Esophagus (tissue), 2 donors: Measurements from ENCODE around the gene GFPT2. TPM values are rescaled to one million over a fixed set of nuclear protein-coding genes. Genes with fewer than 3 reads are reported as not detected.

Experiments used
- H3K27ac ChIP-seq, 2 donors: one replicate each; pipeline ENCODE4 v1.5.1; 2013; ENCODE audit warnings: low read depth in 2 of 2, mild to moderate bottlenecking in 2 of 2, inconsistent platforms in 1 of 2, low read length in 1 of 2, moderate library complexity in 1 of 2
- H3K27me3 ChIP-seq, 2 donors: one replicate each; pipeline ENCODE4 v1.6.1; 2013; ENCODE audit warnings: low read length in 2 of 2, control low read depth in 1 of 2, mild to moderate bottlenecking in 1 of 2; ENCODE audit not compliant: insufficient read depth in 2 of 2, control insufficient read depth in 1 of 2
- H3K36me3 ChIP-seq, 2 donors: one replicate each; pipeline ENCODE4 v1.6.1; 2013; ENCODE audit warnings: low read length in 1 of 2; ENCODE audit not compliant: control insufficient read depth in 2 of 2, insufficient read depth in 2 of 2
- H3K4me1 ChIP-seq, 2 donors: one replicate each; pipeline ENCODE4 v1.6.1; 2013; ENCODE audit warnings: low read length in 1 of 2; ENCODE audit not compliant: control insufficient read depth in 2 of 2, insufficient read depth in 2 of 2
- H3K4me3 ChIP-seq, 2 donors: one replicate each; pipeline ENCODE4 v1.5.1; 2013; ENCODE audit warnings: low read length in 2 of 2, mild to moderate bottlenecking in 2 of 2, low read depth in 1 of 2, moderate library complexity in 1 of 2
- H3K9me3 ChIP-seq, 2 donors: one replicate each; pipeline ENCODE4 v1.6.1; 2013; ENCODE audit warnings: mild to moderate bottlenecking in 2 of 2, low read depth in 1 of 2, low read length in 1 of 2, moderate library complexity in 1 of 2; ENCODE audit not compliant: control insufficient read depth in 2 of 2, insufficient read depth in 1 of 2
- WGBS, 2 donors: extraction: QIAGEN DNeasy Blood & Tissue Kit; methylation state at CpG; one replicate each; pipeline ENCODE4 v1.1.7; 2013; 5-methylcytosine and 5-hydroxymethylcytosine counted together
- polyA plus RNA-seq, 2 donors: library from polyadenylated mRNA; stranded (reverse); fragments of 200-250 nt; gene quantifications; one replicate each; pipeline ENCODE4 v1.2.3, GENCODE V29; 2013
- donor health status: healthy with polysubstance abuse.
- donor health status: Bipolar disorder and iron deficiency.

The GFPT2 gene
- polyA plus RNA-seq, 2 donors: 0.73 to 1.9 TPM

DNA sequence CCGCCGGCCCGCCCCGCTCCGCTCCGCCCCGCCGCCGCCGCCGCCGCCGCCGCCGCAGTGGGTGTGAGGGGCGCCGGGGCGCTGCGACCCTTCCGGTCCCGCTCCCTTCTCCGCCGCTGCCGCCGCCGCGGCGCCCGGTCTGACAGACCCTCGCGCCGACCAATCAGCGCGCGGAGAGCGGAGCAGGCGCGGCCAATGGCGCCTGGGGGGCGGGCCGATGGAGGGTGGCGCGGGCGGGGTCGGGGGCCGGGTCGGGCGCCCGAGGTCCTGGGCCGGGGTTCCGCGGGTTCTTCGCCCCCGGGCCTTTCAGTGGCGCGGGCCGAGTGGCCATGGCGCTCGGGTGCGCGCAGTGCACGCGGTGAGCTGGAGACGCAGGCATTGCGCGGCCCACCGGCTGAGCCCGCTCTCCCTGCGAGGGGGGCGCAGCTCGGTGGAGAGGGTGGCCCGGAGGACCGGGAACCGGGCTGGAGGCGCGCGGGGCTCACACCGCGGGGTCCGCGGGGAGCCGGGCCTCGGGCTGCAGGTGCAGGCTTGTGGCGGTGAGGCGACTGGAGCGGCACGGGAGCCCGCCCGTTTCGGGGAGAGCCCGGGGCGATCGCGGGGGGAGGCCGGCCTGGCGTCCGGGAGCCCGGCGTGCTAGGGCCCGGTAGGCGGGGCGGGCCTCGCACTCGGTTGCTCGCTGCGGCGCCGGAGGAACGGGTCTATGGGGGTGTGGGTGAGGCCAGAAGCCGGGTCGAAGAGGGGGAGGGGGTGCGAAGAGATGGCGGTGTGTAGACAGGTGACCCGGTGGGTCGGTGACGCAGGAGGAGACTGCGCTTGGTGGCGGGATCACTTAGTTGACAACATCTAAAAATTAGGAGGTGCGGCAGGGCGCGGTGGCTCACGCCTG is 60.9 kb downstream of the GFPT2 start, which contains the start of gene MAPK9:
Gene MAPK9, minus strand, starts transcription at position 141 of the 889 bp plus-strand sequence. CDS start 11,522 bp downstream, outside the sequence.
- WGBS, 2 donors: 0 to 1% methylated on average over 106 to 122 of the region's 122 CpGs
- H3K9me3 ChIP-seq: no peaks in the 10 kb centered on the region
- no peaks in the 10 kb centered on the region for H3K27me3 ChIP-seq
- peaks cover 4 to 6% of the 10 kb centered on the region in 2 donors for H3K4me1 ChIP-seq
- peak within 1 kb of the TSS; percentile 65 to 94 for H3K4me3 ChIP-seq
- no peaks in the 10 kb centered on the region for H3K36me3 ChIP-seq
- H3K27ac ChIP-seq: peak within 1 kb of the TSS; percentile 69 to 95

DNA sequence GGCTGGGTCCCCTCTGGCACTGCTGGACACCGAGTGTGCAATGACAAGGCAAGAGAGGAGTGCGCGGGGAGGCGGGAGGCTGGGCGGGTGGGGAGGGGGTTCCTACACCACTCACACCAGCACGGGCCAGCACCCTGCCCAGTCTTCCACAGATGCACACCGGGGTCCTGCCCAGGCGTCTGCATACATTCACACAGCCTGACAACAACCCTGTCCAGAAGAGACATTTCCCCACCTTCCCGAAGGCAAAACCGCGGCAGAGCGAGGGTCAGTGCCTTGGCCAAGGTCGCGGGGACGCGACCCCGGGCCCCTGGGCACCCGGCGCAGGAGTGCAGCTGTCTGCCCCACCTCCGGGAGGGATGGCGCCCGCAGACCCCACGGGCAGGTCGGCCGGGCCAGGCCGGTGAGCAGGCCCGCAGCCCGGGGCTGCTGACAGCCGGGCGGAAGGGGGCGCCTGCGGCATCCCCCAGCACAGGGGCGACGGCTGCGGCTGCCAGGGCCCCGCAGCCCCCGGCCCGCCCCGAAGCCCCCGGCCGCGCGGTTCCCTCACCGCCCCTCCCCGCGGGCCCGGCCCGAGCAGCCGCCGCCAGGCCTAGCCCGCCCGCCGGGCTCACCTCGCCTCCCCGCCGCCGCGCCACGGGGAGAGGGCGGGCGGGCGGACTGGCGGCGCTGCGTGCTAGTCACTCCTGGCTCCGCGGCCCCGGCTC is 61.7 kb downstream of the GFPT2 start:
- Histone ChIP-seq H3K27ac (peak overlapping the region; percentile 67 to 69), H3K27me3 (no peaks in the 10 kb centered on the region), H3K4me1 (peaks cover 4 to 6% of the 10 kb centered on the region in 2 donors), H3K4me3 (peak overlapping the region; percentile 65 to 94), H3K36me3 (no peaks in the 10 kb centered on the region), H3K9me3 (no peaks in the 10 kb centered on the region)
- WGBS, 2 donors: 1% methylated on average over 37 to 68 of the region's 68 CpGs

DNA sequence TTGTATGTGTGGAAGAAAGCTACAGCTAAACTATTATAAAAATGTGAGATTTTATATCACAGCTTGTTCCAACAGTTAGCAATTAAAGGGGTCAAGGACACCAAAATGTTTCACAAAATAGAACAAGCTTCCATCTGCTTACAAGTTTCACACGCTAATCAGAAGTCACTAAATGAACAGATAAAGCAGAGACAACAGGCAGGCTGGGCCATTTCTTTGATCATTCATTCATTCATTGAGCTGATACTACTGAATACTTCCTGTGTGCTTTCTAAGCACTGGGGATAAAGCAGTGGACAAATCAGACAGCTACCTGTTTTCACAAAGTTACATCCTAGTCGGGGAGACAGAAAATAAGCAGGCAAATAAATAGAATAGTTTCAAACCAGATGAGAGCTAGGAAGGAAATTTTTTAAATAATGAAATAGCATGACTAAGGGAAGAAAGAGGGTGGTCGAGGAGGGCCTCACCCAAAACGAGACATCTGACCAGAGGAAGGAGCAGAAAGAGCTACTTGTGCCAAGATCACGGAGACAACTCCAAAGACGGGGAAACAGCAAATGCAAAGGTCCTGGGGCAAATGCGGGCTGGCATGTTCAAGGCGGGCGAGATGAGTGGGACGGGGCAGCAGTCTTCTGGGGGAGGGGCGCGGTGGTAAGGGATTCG is 62.4 kb downstream of the GFPT2 start:
- Histone ChIP-seq H3K4me3 (peak overlapping the region in 1 of 2 donors; percentile 94), H3K27ac (no peak overlapping the region)

GRCh38 chr5:180289966-180290365 is 63.2 kb downstream of the GFPT2 start:
- Histone ChIP-seq H3K9me3 (no peaks in the 10 kb centered on the region), H3K27me3 (no peaks in the 10 kb centered on the region), H3K27ac (no peak overlapping the region), H3K4me3 (no peak overlapping the region), H3K4me1 (peaks cover 0 to 4% of the 10 kb centered on the region in 2 donors), H3K36me3 (no peaks in the 10 kb centered on the region)
- 79 to 87% methylated on average over 5 of the region's 5 CpGs for WGBS, 2 donors

More for the DNA sequence above, 62.4 kb downstream of the GFPT2 start:
- WGBS, 2 donors: 17 to 21% methylated on average over 13 of the region's 13 CpGs
- Histone ChIP-seq H3K27me3 (no peaks in the 10 kb centered on the region), H3K9me3 (no peaks in the 10 kb centered on the region), H3K4me1 (peaks cover 2 to 4% of the 10 kb centered on the region in 2 donors), H3K36me3 (no peaks in the 10 kb centered on the region)

- WGBS, 2 donors: 31 to 48% methylated on average over 3 of the region's 3 CpGs
- Histone ChIP-seq H3K4me3 (no peak overlapping the region), H3K4me1 (peaks cover 0 to 4% of the 10 kb centered on the region in 2 donors), H3K27me3 (no peaks in the 10 kb centered on the region), H3K36me3 (no peaks in the 10 kb centered on the region), H3K27ac (no peak overlapping the region), H3K9me3 (no peaks in the 10 kb centered on the region)
Observed at GRCh38 chr5:180289433-180289832, 63.7 kb downstream of the GFPT2 start.

GRCh38 chr5:180287868-180288267 is 65.3 kb downstream of the GFPT2 start:
- no peaks in the 10 kb centered on the region for H3K27me3 ChIP-seq
- no peak overlapping the region for H3K4me3 ChIP-seq
- no peaks in the 10 kb centered on the region for H3K4me1 ChIP-seq
- H3K36me3 ChIP-seq: peaks cover 0 to 2% of the 10 kb centered on the region in 2 donors
- WGBS, 2 donors: 73 to 89% methylated on average over 7 of the region's 7 CpGs
- H3K9me3 ChIP-seq: no peaks in the 10 kb centered on the region
- no peak overlapping the region for H3K27ac ChIP-seq

DNA sequence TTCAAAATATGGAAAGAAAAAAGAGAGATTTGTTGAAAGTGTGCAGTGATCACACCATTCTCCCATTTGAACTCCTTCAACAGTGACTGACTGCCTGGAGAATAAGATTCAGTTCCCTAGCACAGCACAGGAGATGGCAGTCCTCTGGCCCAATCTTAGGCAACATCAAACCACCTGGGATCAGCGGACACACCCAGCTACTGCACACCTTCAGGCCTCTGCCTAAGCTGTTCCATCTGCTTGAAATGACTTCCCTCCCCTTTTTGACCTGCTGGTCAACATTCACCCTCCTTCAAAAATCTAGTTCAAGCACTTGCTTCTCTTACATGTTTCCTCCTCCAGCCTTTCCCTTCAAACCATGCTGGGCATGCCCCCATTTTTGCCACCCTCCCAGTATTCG is 65.7 kb downstream of the GFPT2 start:
- Histone ChIP-seq H3K27me3 (no peaks in the 10 kb centered on the region), H3K27ac (no peak overlapping the region), H3K9me3 (no peaks in the 10 kb centered on the region), H3K36me3 (peaks cover 0 to 5% of the 10 kb centered on the region in 2 donors), H3K4me3 (no peak overlapping the region), H3K4me1 (no peaks in the 10 kb centered on the region)
- 84 to 96% methylated on average over 2 of the region's 2 CpGs for WGBS, 2 donors

DNA sequence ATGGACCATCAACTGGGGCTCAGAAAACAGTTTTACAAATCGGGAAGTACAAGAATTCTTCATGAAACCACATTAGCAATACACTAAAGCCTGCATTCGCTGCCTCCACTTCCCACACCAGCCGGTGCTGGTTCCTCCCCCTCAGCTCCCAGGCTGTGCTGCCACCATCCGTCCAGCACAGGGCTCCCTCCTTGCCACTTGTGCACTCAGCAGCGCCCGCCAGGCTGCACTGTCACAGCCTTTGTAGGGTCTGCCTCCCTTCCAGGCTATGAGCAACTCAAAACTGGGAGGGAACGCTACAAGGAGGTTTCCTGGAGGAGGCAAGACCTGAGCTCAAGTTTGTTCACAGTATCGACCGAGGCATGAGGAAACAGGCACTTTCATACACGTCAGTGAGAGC is 69.0 kb downstream of the GFPT2 start:
- Histone ChIP-seq H3K36me3 (peaks cover 4 to 12% of the 10 kb centered on the region in 2 donors), H3K27me3 (no peaks in the 10 kb centered on the region), H3K4me3 (no peak overlapping the region), H3K9me3 (peaks cover 0 to under 1% of the 10 kb centered on the region in 2 donors), H3K27ac (no peak overlapping the region), H3K4me1 (no peaks in the 10 kb centered on the region)
- WGBS, 2 donors: 77 to 86% methylated on average over 10 of the region's 10 CpGs

GRCh38 chr5:180283026-180283615 is 70.0 kb downstream of the GFPT2 start:
- peaks cover 4 to 12% of the 10 kb centered on the region in 2 donors for H3K36me3 ChIP-seq
- H3K4me1 ChIP-seq: no peaks in the 10 kb centered on the region
- H3K27ac ChIP-seq: no peak overlapping the region
- no peak overlapping the region for H3K4me3 ChIP-seq
- 75 to 83% methylated on average over 10 of the region's 10 CpGs for WGBS, 2 donors
- H3K27me3 ChIP-seq: no peaks in the 10 kb centered on the region
- H3K9me3 ChIP-seq: peaks cover 0 to 2% of the 10 kb centered on the region in 2 donors
